ENCODE data around the gene DIO2.

DNA sequence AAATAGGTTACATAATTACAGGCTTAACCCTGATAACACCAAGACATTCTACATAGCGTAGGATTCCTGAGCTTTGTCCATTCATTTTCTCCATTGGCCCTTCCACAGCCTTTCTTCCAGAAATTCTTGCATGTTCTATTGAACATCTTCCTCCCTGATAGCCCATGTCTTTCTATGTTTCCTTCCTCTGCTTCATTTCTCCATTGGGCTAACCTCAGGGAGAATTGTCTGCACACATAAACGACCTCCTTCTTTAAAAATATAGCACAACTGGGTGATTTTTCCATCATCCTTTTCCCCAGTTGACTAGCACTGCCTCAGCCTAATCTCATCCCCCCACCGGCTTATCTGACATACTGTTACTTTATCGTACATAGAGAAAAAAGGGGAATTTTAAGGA lies 11.2 kb downstream of the DIO2 start:
- TF ChIP-seq, protein P1, sequence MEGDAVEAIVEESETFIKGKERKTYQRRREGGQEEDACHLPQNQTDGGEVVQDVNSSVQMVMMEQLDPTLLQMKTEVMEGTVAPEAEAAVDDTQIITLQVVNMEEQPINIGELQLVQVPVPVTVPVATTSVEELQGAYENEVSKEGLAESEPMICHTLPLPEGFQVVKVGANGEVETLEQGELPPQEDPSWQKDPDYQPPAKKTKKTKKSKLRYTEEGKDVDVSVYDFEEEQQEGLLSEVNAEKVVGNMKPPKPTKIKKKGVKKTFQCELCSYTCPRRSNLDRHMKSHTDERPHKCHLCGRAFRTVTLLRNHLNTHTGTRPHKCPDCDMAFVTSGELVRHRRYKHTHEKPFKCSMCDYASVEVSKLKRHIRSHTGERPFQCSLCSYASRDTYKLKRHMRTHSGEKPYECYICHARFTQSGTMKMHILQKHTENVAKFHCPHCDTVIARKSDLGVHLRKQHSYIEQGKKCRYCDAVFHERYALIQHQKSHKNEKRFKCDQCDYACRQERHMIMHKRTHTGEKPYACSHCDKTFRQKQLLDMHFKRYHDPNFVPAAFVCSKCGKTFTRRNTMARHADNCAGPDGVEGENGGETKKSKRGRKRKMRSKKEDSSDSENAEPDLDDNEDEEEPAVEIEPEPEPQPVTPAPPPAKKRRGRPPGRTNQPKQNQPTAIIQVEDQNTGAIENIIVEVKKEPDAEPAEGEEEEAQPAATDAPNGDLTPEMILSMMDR (conservative IDR thresholded peaks at IDR 0.05; ENCODE audit: low read depth, low read length), result no peak
- TF ChIP-seq RAD21 (IDR thresholded peaks at IDR 0.05; ENCODE audit: low read length), result no peak
- no peak for TF ChIP-seq ELK1 (IDR thresholded peaks at IDR 0.05; ENCODE audit: borderline replicate concordance, low read depth, low read length)
